KG1 (cell line): ENCODE results near the gene ARID5B.

Source experiments
- DNase-seq: peaks from one replicate; lab custom pipeline; 2025; lab: John Stamatoyannopoulos, UW

ARID5B gene

GRCh38 chr10:62036186-62037081 lies 134.9 kb downstream of the ARID5B start:
- no peak for DNase-seq

DNA sequence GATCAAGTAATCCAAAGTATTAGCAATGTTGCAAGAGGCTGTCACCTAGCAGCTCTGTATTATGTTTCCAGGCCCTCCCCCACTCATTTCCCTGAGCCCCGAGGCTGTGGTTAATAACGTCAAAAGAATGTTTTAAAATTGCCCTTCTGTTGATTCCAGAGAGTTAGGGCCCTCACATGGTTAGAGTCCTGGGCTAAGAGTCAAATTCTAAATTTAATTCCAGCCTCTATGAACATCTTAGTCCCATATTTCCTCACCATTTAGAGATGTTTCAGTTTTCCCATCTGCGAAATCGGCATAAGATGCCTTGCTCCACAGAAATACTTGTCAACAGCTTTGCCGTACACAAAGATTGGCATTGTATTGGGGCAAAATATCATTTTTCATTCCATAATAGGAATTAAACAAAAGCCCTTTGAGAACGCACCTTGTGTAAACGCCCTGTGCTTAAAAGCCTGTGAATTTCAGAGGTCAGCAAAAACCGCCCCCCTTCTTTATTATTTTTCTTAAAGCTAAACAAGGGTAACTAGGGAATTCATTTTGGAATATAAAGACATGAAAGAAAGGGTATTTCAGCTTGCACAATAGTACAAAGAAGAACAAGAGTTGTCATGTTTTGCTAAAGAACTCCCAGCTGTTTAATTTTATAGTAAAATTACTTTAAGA lies 135.8 kb downstream of the ARID5B start:
- no peak for DNase-seq

DNA sequence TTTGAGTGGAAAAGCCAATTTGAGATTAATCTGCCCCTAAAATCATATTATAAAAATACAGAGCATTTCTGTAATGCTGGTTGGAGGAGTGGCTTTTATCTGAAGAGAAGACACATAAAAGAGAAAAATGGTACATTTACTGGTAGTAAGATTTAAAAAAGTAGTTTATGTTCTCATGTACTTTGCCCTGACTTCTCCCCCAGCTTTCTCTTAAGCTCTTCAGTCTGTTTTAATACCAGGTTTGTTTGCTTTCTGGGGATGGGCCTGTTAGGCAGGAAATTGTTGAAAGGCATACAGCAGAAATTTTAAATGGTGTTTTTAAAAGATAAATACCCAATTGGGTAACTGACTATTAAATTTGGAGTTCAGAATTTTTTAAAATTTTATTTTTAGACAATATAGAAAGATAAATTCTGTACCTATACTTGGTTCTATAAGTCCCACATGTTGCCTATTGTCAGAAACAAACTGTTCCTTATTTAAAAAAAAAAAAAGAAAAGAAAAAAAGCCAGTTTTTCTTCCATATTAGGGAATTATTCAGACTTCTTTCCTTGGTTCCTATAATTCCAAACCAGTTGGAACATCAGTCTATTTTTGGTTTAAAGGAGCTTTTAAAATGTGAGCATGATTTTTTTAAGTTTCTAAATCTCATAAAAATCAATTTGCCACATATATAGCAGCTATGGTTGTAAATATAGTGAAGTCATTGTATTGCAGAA lies 136.6 kb downstream of the ARID5B start:
- DNase-seq: no peak

- DNase-seq: peak; percentile 42
Measured at GRCh38 chr10:62038609-62039190, 137.2 kb downstream of the ARID5B start.

DNA sequence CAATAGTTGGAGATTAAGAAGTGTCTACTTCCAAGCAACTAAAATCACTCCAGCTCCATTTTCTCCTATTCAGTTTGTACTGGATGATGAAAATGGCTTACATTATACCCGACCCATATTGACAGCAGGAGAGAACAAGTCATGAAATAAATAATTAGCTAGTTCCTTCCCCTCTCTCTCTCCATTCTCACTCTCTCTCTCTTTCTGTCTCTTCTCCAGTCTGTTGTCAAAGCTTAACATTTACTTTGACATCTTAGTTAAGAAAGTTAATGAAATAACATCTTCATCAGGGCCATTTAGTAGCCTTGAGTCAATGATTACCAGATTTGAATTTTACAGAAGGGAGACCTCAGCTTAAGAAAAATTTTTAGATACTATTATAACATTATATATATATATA lies 138.5 kb downstream of the ARID5B start:
- no peak for DNase-seq

DNA sequence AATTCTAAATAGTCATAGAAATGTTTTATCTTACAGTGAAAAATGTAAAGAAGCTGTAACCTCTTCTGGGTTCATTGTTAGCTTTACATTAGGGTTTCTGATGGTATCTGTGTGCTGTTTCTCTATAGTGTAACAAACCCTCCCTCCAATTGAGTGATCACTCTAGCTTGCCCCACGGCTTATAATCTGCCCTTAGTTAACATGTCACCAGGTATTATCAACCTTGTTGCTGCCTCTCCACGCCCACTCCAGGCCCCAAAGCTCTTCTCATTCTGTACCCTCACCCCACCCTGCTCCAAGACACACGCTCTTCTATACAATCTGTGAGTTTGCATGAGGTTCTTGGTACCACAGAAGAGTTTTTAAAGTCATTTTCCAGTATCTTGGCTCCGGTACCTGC lies 139.4 kb downstream of the ARID5B start:
- DNase-seq: no peak

DNA sequence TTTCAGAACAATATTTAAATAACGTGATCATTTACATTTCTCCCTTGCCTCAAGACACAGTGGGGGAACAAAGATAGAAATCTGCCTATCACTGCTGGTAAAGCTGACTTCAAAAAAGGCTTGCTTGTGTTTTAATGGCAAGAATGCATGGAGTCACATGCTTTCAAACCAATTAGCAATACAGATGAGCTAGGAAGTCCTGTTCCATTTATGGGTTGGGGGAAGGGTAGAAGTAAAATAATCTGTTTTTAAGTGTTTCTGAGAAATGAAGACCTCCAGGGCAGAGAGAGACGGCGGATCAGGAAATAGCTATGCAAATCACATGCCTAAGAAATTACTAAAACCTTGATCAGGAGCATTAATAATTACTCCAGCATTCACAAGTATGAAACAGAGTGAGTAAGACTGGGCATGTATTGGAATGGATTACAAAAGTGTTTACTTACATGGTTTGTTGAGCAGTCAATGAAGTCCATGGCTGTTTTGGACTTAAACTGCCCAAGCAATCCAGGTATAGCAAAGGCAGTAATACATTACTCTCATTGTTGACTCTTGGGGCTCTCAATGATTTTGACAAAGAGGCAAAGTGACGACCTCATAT lies 142.0 kb downstream of the ARID5B start:
- DNase-seq: no peak

DNA sequence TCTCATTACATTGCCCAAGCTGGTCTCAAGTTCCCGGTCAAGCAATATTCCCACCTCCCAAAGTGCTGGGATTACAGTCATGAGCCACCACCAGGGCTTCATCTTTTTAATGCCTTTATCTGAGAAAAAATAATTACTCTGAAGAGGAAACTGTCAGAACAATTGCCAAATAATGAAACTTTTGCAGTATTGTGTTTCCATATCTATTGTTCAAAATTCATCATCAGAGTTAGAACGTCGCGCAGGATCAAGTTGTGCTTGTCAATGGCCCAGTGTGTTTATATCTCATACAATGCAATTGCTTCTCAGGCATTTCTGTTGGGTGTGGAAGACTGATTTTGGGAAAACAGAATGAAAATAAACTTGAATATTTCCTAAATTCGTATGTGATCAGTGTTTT lies 143.1 kb downstream of the ARID5B start:
- DNase-seq: no peak

GRCh38 chr10:62045765-62046521 lies 144.4 kb downstream of the ARID5B start:
- peak; percentile 48 for DNase-seq

DNA sequence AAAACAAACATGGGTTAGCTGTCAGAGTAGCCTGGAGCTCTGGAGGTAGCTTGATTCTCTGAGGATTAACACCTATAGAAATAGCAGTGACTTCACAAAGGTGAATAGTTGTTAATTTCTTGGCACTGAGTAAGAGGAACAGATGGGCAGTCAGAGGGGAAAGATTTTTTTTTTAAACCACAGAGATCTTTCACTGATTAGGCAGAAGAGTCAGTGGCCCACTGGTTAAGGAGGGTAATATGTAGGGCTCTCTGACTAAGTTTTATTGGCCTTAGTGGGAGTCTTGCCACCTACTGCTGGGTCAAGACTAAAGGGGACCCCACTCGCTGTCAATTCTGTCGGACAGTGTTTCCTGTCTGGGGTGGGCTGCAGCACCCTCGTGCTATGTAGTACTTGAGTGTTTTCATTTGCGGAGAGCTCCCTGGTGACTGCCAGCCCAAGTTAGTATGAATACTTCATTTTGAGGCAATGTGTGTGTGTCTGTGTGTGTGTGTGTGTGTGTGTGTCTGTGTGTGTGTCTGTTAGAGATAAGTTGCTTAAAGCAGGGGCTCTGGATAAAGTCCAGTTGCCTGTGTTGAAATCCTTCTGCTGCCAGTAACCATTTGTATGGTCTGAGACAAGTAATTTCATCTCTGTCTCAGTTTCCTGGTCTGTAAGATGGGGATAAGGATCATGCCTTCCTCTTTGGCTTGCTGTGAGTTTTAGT lies 145.2 kb downstream of the ARID5B start:
- DNase-seq: peak; percentile 54

DNA sequence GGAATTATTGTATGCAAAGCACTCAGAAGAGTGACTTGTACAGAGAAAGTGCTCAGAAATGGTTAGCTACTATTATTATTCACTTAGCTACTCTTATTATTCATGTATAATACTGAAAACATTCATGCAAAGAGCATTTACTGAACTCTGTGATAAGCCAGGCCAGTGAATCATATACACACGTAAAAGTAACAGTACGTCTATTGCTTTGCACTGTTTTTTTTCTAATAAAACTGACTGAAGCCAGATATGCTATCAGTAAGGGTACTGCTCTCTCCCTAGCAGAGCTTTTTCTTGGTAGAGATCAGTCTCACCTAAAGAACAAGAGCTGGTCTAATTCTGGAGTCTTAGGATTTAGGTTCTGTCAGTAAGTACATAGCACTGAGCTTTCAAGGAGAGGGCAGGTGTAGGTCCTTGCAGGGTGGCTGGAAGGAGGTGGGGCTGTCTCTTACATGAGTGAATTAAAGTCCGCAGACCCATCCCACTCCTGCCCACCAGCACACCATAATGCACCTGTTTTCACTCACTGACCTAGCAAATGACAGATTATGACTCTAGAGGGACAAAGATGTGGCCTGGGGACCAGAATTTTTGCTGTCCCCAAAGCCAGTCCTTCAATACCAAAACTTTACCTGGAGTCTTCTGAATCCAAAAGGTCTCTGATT lies 145.9 kb downstream of the ARID5B start:
- DNase-seq: no peak

DNA sequence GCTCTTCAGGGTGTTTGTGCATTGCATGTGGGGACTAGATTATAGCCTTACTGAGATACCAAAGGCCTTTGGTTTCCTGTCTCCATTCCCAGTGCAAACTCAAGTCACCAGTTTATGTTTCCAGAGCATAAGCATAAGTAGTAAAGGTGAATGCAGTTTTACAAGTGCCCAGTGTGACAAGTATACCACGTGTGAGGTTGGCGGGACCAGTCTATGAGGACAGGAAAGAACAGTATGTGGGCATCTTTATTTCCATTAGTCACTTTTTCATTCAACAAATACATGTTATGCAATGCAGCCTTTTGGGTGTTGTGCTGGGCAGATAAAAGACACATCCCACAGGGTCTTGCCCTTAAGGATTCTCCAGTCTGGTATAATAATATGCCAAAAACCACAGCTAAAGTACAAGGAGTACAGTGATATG lies 146.5 kb downstream of the ARID5B start:
- no peak for DNase-seq

GRCh38 chr10:62048470-62048869 lies 147.0 kb downstream of the ARID5B start:
- DNase-seq: no peak

GRCh38 chr10:62048919-62049623 lies 147.6 kb downstream of the ARID5B start:
- no peak for DNase-seq

GRCh38 chr10:62049624-62050345 lies 148.3 kb downstream of the ARID5B start:
- DNase-seq: no peak

- DNase-seq: no peak
Measured at GRCh38 chr10:62050346-62050892, 148.9 kb downstream of the ARID5B start.

DNA sequence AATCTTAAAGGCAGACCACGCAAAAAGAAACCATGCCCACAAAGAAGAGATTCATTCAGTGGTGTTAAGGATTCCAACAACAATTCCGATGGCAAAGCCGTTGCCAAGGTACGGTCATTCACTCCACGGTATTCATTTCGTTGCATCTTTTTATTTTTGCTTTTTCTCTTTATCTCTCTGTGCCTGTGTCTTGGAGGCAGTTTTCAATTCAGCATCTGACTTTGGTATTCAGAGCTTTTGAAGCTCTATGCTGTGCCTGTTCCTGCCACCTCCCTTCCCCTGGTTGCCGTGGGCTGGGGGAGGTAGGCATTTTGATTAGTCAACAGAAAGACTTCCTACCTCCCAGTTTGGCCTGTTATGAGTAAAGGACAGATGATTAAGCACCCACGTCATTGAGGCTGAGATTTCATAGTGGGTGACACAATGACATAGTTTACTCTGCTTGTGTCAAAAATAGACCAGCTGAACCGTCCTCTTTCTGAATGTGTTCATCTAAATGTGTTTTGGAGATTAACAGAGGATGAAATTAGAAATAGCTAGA lies 149.5 kb downstream of the ARID5B start:
- no peak for DNase-seq

DNA sequence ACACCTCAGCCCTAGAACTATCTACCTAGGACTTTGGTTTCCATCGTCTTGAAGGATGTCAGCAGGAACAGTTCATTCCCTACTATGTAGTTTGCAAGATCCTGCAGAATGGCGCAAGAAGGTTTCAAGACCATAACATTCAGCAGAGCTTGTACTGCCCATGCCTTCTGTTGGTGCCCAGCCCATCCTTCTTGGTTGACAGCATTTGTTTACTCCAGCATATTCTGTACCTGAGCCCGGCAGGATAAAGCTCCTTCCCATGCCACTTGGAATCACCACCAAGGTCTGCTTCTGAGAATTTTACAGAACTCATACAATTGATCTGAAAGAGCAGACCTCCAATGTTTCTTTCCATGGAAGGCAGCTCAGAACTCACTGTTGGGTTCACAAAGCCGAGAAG lies 150.8 kb downstream of the ARID5B start:
- DNase-seq: no peak
